Renal cortical epithelial cell (primary cell): ENCODE data around the gene DMRT1. TPM values are rescaled to one million over a fixed set of nuclear protein-coding genes. Genes with fewer than 3 reads are reported as not detected.
A peak's percentile ranks its signal among the peaks of the same experiment; 100 is the strongest.
"Not testable (repeated sequence)": the region's sequence is repeated elsewhere in the genome, so short reads cannot be mapped to it uniquely, and the experiment has no call there.

Experiments
- DNase-seq: peaks from one replicate; pipeline ENCODE4 v3.0.0-alpha.2; 2011; ENCODE audit warnings: low read depth
- total RNA-seq: library from RNA; depleted of rRNA; stranded (reverse); fragments of >200 nt; gene quantifications from 2 replicates; pipeline ENCODE4 v1.2.3, GENCODE V29; 2014

The DMRT1 gene
- total RNA-seq, 1 donor from 2014 or later: not detected

DNA sequence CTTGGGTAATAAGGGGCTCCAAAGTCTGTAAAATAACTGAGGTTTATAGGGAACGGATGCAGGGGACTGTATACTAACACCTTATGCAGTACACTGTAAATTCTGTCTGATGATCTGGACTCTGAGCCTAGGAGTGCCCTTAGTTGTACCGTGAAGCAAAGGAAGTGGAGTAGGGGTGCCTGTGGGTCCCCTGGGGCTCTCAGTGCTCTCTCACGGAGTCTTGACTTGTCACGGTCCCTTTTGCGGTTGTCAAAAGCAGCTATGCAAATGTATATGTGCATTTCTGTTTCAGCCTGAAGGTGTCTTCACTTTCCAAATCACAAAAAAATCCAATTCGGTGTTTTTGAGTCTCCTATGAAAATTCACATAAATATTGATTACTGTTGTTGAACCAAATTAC is 17.8 kb downstream of the DMRT1 start:
- DNase-seq: no peak

DNA sequence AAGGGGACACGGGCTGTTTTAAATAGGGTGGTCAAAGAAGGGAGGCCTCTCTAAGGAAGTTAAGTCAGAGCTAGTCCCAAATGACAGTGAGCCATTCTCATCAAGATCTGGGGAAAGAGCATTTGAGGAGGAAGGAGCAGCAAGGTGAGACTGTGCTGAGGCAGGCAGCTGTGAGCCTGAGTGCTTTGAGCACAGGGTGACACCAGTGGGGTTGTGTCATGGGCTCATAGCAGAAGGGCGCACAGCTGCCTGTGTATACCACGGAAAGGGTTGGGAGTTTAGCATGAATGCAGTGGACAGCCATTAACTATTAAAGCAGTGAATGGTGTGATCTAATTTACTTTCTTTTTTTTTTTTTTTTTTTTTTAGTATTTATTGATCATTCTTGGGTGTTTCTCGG is 19.2 kb downstream of the DMRT1 start:
- DNase-seq: no peak

GRCh38 chr9:861525-861924 is 20.0 kb downstream of the DMRT1 start:
- DNase-seq: not testable (repeated sequence)

GRCh38 chr9:875119-875962 is 33.8 kb downstream of the DMRT1 start:
- DNase-seq: no peak

GRCh38 chr9:876425-876824 is 34.9 kb downstream of the DMRT1 start:
- no peak for DNase-seq

- DNase-seq: no peak
Observed at GRCh38 chr9:878239-878638, 36.7 kb downstream of the DMRT1 start.

- no peak for DNase-seq
Observed at GRCh38 chr9:880725-881124, 39.2 kb downstream of the DMRT1 start.

DNA sequence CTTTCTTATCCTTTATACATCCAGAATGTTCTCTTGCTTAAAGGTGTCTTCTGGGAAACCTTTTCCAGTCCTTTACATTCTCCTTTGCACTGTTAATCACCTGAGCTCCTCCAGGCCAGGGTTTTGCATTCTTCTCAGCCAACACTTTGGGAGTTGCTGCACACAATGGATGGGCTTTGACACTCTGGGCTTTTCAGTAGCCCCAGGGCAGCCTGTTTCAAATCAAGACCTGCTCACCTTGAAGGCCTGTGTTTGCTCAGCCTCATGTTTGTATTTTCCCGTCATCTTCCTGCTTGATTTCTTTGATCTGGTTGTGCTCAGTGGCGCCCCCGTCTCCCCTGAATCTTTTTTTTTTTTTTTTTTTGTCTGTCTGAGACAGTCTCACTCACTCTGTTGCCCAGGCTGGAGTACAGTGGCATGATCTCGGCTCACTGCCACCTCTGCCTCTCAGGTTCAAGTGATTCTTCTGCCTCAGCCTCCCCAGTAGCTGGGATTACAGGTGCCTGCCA is 41.0 kb downstream of the DMRT1 start:
- no peak for DNase-seq

DNA sequence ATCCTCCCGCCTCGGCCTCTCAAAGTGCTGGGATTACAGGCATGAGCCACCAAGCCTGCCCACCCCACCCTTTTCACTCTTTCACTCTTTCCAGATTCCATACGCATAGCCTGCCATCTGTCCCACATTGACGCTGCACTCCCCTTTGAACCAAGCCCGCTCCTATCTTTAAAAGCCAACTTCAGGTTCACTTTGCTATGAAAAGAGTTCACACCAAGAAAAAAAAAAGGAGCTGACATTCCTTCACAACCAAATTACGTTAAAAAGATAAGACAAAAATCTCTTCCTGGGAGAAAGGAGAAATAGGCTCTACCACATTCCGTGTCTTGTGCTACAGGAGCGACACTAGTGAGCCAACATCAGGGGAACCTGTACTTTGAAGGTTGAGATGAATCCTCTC is 41.5 kb downstream of the DMRT1 start:
- DNase-seq: no peak

GRCh38 chr9:886886-887285 is 45.4 kb downstream of the DMRT1 start:
- DNase-seq: no peak

- DNase-seq: no peak
Observed at GRCh38 chr9:892123-892522, 50.6 kb downstream of the DMRT1 start.

DNA sequence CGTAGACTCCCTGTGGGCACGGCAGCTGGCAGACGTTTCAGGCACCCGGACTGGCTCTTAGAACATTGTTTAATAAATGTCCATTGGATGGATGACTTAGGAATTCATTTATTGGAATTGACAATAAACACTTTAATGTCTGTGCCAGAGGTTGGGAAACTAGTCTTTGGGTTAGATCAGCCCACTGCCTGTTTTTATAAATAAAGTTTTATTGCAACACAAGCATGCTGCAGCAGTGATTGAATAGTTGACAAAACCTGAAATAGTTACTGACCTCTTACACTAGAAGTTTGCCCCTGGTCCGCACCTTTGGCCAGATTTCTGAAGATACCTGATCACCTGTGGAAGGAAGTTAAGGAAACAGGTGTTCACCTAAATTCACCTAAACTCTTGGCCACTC is 51.6 kb downstream of the DMRT1 start:
- DNase-seq: no peak

DNA sequence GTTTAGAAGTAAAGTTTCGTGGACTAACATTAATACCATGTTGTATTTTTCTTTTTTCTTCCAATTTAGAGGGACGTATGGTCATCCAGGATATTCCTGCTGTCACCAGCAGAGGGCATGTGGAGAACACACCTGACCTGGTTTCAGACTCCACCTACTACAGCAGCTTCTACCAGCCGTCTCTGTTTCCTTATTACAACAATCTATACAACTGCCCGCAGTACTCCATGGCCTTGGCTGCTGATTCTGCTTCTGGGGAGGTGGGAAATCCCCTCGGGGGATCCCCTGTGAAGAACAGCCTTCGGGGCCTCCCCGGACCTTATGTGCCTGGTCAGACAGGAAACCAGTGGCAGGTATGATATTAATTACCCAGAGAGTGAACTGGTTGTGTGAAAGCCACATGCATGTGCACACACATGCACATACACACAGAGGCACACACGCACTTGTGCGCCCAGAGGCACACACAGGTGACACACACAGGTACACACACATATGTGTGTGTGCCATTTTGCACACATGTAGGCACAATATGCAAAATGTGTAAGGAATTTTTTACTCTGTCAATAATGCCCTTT is 52.4 kb downstream of the DMRT1 start:
- peak; percentile 56 for DNase-seq

DNA sequence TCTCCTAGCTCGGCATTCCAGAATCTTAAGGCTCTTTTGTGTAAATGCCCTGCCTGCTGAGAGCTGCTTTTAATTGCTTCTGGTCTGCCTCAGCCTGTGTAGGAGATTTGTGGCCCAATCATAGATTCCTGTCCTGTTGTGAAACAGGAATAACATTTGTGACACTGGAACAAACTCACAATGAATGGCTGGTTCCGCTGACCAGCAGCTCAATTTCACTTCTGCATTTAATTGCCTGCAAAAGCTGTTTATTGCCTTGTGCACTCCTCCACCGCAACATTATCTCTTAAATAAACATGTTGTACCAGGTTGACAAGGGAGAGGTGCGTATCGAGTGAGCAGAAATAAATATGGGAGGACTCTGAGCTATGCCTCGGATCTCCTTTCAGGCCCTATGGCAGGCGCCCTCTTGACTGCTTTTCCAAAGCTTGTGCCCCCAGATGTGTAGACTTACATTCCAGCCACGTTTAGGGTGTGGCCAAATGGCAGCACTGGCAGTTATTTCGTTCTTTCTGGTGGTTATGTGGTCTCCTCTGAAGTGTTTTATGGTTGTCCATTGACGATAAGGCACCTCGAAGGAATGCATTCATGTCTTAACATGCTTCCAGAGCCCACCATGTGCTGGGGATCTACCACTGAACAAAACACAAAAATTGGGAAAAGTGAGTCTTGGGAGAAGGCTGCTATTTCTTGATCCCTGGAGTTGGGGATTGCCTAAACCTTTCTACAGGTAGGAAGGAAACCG is 58.1 kb downstream of the DMRT1 start:
- peak; percentile 9 for DNase-seq

DNA sequence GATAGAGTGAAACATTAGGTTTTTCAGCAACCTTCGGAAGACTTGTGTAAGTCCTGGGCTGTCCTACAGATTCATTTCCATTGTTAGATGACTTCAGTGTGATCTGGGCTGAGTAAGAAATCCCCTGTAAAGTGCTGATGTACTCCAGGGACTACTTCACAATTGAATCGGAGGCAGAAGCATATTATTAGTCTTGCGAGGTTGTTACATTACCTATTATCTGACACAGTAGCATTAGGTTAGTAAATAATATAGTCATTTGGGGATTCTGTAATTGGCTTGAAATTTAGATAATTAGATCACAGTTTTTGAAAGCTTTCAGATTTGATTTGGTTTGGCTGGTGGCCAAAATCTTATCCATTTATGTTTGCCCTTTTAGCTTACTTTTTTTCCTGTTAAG is 62.4 kb downstream of the DMRT1 start:
- DNase-seq: no peak

DNA sequence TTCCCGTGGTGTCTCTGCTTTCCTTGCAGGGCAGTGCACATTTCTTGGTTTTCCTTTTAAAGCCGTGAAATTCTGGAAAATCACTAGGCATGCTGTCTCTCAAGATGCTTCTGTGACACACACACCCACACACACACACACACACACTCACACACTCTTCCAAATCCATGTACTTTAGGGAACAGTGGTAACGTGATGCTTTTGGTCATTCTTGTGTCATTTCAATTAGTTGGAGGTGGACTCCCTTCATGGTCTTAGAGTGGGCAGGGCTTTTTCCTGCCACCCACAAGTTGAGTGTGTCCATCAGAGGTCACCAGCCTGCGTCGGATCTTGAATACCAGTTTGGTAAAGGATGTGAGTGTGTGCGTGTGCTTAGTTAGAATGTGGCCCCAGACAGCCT is 64.4 kb downstream of the DMRT1 start:
- no peak for DNase-seq

DNA sequence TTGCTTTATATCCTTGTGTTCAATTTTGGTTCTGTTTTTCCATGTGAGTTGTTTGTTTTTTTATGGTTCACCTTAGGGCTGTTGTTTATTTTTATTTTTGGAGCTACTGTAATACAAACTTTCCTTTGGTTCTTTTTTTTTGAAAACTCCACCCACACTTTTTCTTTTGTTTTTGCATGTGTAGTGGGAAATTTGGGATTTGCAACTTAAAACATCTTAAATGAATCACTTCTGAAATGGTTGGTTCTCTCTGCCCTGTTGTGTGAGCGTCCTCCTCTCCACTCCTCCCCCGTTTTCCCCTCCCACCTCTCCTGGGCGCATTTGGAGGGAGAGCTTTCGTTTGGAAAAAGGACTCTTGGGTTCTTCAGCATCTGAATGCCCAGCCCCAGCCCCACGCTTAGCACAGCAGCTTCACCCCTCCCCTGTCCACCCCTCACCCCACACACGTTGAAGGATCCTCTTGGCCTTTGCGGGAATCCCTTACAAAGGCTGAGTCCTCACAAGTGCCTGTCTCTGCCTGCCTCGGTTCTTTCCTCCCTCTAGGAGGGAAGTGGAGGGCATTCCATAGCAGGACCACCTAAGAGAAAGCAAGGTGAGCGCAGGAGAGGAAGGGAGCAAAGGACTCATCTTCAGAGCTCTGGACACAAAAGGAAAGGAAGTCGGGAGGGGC is 67.2 kb downstream of the DMRT1 start:
- no peak for DNase-seq

DNA sequence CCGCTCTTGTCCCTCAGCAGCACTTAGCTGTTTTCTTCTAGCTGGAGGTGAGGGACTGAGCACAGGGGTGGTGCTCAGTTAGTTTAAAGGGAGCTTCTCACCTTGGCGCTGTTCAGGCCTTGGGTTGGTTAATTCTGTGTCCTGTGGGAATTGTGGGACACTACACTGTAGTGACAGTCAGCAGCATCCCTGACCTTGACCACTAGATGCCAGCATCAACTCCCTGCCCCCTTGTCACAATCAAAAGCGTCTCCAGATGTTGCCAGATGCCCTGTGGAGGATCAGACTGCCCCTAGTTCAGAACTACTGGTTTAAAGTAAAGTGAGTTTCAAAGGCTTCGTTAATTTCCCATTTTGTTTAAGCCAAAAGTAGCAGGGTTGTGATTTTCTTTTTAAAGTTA is 69.5 kb downstream of the DMRT1 start:
- DNase-seq: no peak

DNA sequence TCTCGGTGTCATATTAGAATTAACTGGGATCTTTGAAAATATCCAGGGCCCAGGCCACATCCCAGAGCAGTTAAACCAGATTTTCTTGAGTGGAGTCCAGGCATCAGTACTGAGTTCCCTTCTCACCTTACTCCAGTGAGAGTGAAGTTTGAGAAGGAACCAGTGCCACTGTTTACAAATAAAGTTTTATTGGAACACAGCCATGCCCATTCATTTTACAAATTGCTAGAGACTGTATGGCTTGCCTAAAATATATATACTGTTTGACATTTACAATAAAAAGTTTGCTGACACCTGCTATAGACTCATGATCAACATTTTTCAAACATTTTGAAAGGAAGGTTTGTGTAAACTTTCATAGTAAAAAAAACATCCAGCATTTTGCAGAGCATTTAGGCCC is 71.3 kb downstream of the DMRT1 start:
- no peak for DNase-seq

DNA sequence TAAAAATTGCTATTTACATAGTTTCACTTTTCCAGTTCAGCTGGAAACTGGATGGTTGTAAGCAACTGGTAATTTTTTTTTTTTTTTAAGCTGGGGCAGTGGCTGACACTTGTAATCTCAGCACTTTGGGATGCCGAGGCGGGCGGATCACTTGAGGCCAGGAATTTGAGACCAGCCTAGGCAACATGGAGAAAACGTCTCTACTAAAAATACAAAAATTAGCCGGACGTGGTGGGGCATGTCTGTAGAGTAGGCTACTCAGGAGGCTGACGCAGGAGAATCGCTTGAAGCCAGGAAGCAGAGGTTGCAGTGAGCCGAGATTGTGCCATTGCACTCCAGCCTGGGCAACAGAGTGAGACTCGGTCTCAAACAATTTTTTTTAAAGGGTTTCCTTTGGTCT is 72.0 kb downstream of the DMRT1 start:
- not testable (repeated sequence) for DNase-seq

DNA sequence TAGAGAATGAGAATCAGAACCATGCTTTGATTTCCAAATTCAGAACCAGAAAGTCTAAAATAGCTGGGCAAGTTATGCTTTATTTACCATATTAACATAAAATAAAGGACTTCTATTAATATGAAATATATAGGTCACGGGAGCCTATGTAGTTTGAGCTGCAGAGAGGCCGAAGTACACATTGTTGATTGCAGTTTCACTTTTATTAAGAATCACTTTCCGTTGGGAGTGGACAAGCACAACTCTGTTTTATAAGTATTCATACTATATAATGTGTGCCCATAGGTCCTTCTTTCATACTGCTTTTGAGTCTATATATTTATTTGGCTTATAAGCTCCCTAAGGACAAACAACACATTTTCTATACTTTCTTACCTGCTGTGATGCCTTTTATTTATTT is 76.2 kb downstream of the DMRT1 start:
- DNase-seq: no peak

DNA sequence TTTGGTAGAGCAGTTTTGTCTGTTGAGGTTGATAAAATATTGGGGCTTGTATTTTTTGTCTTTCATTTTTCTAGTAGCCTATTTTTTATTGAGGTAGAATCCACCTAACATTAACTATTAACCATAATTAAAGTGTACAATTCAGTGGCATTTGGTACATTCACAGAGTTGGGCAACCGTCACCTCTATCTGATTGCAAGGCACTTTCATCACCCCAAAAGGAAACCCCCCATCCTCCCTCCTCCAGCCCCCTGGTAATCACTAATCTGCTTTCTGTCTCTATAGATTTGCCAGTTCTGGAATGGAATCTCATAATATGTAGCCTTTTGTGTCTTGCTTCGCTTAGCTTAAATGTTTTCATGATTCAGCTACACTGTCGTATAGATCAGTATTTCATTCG is 79.4 kb downstream of the DMRT1 start:
- DNase-seq: no peak
